BLaER1 (cell line): ENCODE measurements around the gene GRM5.

Experiments
- H3K27ac ChIP-seq: shearing (Covaris generic); formaldehyde crosslinking; 2 replicates; pipeline ENCODE4 v1.8.1; 2022
- H3K27me3 ChIP-seq: shearing (Covaris generic); formaldehyde crosslinking; 2 replicates; pipeline ENCODE4 v1.8.1; 2022
- H3K36me3 ChIP-seq: shearing (Covaris generic); formaldehyde crosslinking; 2 replicates; pipeline ENCODE4 v1.8.1; 2022
- H3K4me1 ChIP-seq: shearing (Covaris generic); formaldehyde crosslinking; 2 replicates; pipeline ENCODE4 v1.8.1; 2022
- H3K4me2 ChIP-seq: shearing (Covaris generic); formaldehyde crosslinking; 2 replicates; pipeline ENCODE4 v1.8.1; 2022
- H3K4me3 ChIP-seq: shearing (Covaris generic); formaldehyde crosslinking; 2 replicates; pipeline ENCODE4 v1.8.1; 2022
- H3K9ac ChIP-seq: shearing (Covaris generic); formaldehyde crosslinking; 2 replicates; pipeline ENCODE4 v1.8.1; 2022
- H3K9me3 ChIP-seq: shearing (Covaris generic); formaldehyde crosslinking; 2 replicates; pipeline ENCODE4 v1.8.1; 2022
- H4K20me1 ChIP-seq: shearing (Covaris generic); formaldehyde crosslinking; 2 replicates; pipeline ENCODE4 v1.8.1; 2022
- Cebpa-rat ChIP-seq: shearing (Covaris generic); IDR thresholded peaks from 2 replicates; pipeline ENCODE4 v1.8.1; 2022

Gene GRM5

GRCh38 chr11:88619656-88620385 is 446.0 kb downstream of the GRM5 start:
- H3K27ac ChIP-seq: no peak overlapping the region
- H3K4me3 ChIP-seq: no peak overlapping the region
- TF ChIP-seq Cebpa-rat: no peak
- H3K36me3 ChIP-seq: no peaks in the 10 kb centered on the region
- H3K27me3 ChIP-seq: no peaks in the 10 kb centered on the region
- H4K20me1 ChIP-seq: no peaks in the 10 kb centered on the region
- H3K9me3 ChIP-seq: no peaks in the 10 kb centered on the region
- no peak overlapping the region for H3K9ac ChIP-seq
- no peak overlapping the region for H3K4me2 ChIP-seq
- H3K4me1 ChIP-seq: no peaks in the 10 kb centered on the region

GRCh38 chr11:88619071-88619425 is 446.7 kb downstream of the GRM5 start:
- no peak overlapping the region for H3K4me3 ChIP-seq
- no peak for TF ChIP-seq Cebpa-rat
- no peaks in the 10 kb centered on the region for H3K27me3 ChIP-seq
- no peaks in the 10 kb centered on the region for H4K20me1 ChIP-seq
- no peaks in the 10 kb centered on the region for H3K9me3 ChIP-seq
- H3K4me1 ChIP-seq: no peaks in the 10 kb centered on the region
- H3K27ac ChIP-seq: no peak overlapping the region
- H3K9ac ChIP-seq: no peak overlapping the region
- H3K4me2 ChIP-seq: no peak overlapping the region
- no peaks in the 10 kb centered on the region for H3K36me3 ChIP-seq

GRCh38 chr11:88618327-88619070 is 447.3 kb downstream of the GRM5 start:
- Histone ChIP-seq H3K9me3 (no peaks in the 10 kb centered on the region), H4K20me1 (no peaks in the 10 kb centered on the region), H3K36me3 (no peaks in the 10 kb centered on the region), H3K4me3 (no peak overlapping the region), H3K9ac (no peak overlapping the region), H3K4me1 (no peaks in the 10 kb centered on the region), H3K4me2 (no peak overlapping the region), H3K27ac (no peak overlapping the region), H3K27me3 (no peaks in the 10 kb centered on the region)
- TF ChIP-seq Cebpa-rat: no peak

- H3K4me3 ChIP-seq: no peak overlapping the region
- no peaks in the 10 kb centered on the region for H3K36me3 ChIP-seq
- H3K9ac ChIP-seq: no peak overlapping the region
- no peak for TF ChIP-seq Cebpa-rat
- no peak overlapping the region for H3K4me2 ChIP-seq
- no peak overlapping the region for H3K27ac ChIP-seq
- no peaks in the 10 kb centered on the region for H4K20me1 ChIP-seq
- no peaks in the 10 kb centered on the region for H3K27me3 ChIP-seq
- no peaks in the 10 kb centered on the region for H3K9me3 ChIP-seq
- H3K4me1 ChIP-seq: no peaks in the 10 kb centered on the region
Measured at GRCh38 chr11:88617226-88617625, 448.6 kb downstream of the GRM5 start.

- H3K27me3 ChIP-seq: no peaks in the 10 kb centered on the region
- no peak overlapping the region for H3K4me2 ChIP-seq
- no peaks in the 10 kb centered on the region for H3K4me1 ChIP-seq
- H4K20me1 ChIP-seq: no peaks in the 10 kb centered on the region
- no peak overlapping the region for H3K4me3 ChIP-seq
- H3K36me3 ChIP-seq: no peaks in the 10 kb centered on the region
- H3K9me3 ChIP-seq: no peaks in the 10 kb centered on the region
- no peak overlapping the region for H3K27ac ChIP-seq
- no peak overlapping the region for H3K9ac ChIP-seq
- TF ChIP-seq Cebpa-rat: no peak
Measured at GRCh38 chr11:88604260-88604659, 461.5 kb downstream of the GRM5 start.

GRCh38 chr11:88603091-88603867 is 462.5 kb downstream of the GRM5 start:
- Histone ChIP-seq H3K4me2 (no peak overlapping the region), H3K4me1 (no peaks in the 10 kb centered on the region), H3K4me3 (no peak overlapping the region), H3K9me3 (no peaks in the 10 kb centered on the region), H3K36me3 (no peaks in the 10 kb centered on the region), H3K27me3 (no peaks in the 10 kb centered on the region), H3K27ac (no peak overlapping the region), H3K9ac (no peak overlapping the region), H4K20me1 (no peaks in the 10 kb centered on the region)
- no peak for TF ChIP-seq Cebpa-rat

- H4K20me1 ChIP-seq: no peaks in the 10 kb centered on the region
- TF ChIP-seq Cebpa-rat: no peak
- H3K4me2 ChIP-seq: no peak overlapping the region
- no peaks in the 10 kb centered on the region for H3K9me3 ChIP-seq
- H3K4me1 ChIP-seq: no peaks in the 10 kb centered on the region
- H3K9ac ChIP-seq: no peak overlapping the region
- H3K27ac ChIP-seq: no peak overlapping the region
- H3K4me3 ChIP-seq: no peak overlapping the region
- H3K27me3 ChIP-seq: no peaks in the 10 kb centered on the region
- no peaks in the 10 kb centered on the region for H3K36me3 ChIP-seq
Measured at GRCh38 chr11:88597387-88597786, 468.4 kb downstream of the GRM5 start.

GRCh38 chr11:88596786-88597185 is 469.0 kb downstream of the GRM5 start:
- H3K4me3 ChIP-seq: no peak overlapping the region
- no peak for TF ChIP-seq Cebpa-rat
- no peaks in the 10 kb centered on the region for H3K36me3 ChIP-seq
- H3K4me2 ChIP-seq: no peak overlapping the region
- no peaks in the 10 kb centered on the region for H3K4me1 ChIP-seq
- no peaks in the 10 kb centered on the region for H3K27me3 ChIP-seq
- H3K9me3 ChIP-seq: no peaks in the 10 kb centered on the region
- no peaks in the 10 kb centered on the region for H4K20me1 ChIP-seq
- H3K9ac ChIP-seq: no peak overlapping the region
- no peak overlapping the region for H3K27ac ChIP-seq

GRCh38 chr11:88594274-88594950 is 471.4 kb downstream of the GRM5 start:
- Histone ChIP-seq H3K4me3 (no peak overlapping the region), H3K27ac (no peak overlapping the region), H3K27me3 (no peaks in the 10 kb centered on the region), H3K9ac (no peak overlapping the region), H3K4me1 (no peaks in the 10 kb centered on the region), H4K20me1 (no peaks in the 10 kb centered on the region), H3K36me3 (no peaks in the 10 kb centered on the region), H3K4me2 (no peak overlapping the region), H3K9me3 (no peaks in the 10 kb centered on the region)
- TF ChIP-seq Cebpa-rat: no peak
